CD4-positive, alpha-beta T cell (primary cell): ENCODE measurements around the gene ABCC4. TPM values are rescaled to one million over a fixed set of nuclear protein-coding genes. Genes with fewer than 3 reads are reported as not detected.

Source experiments
- ATAC-seq: fragments of 200-7000 bp; cut with Tn5 transposase; one replicate; pipeline ENCODE4 v1.10.0; 2022; ENCODE audit warnings: mild to moderate bottlenecking; ENCODE audit not compliant: poor library complexity
- CTCF ChIA-PET: fragments of 350-600 bp; sonication (Branson Sonifier 250); formaldehyde crosslinking; loops from one replicate; lab custom pipeline; 2021; ENCODE audit warnings: antibody characterized with exemption, inconsistent platforms; lab: Charles Lee
- POLR2A ChIA-PET: fragments of 350-600 bp; sonication (Branson Sonifier 250); formaldehyde crosslinking; loops from one replicate; lab custom pipeline; 2021; ENCODE audit warnings: antibody characterized with exemption, inconsistent platforms; lab: Charles Lee
- DNase-seq, 14 experiments: peaks; one replicate each; pipeline ENCODE4 v3.0.0-alpha.2; 2013 to 2020; ENCODE audit warnings: mixed read lengths in 2 of 14
- H3K27ac ChIP-seq, 2 donors: one replicate each; pipeline versions ENCODE4 v1.5.1 to v1.7.0; 2013; ENCODE audit warnings: low read length in 2 of 2, low read depth in 1 of 2, mild to moderate bottlenecking in 1 of 2
- H3K27me3 ChIP-seq, 2 experiments: 1 replicate in 1 of 2; 2 replicates in 1 of 2; pipeline versions ENCODE4 v1.6.1 to v1.7.0; 2013; ENCODE audit warnings: low read length in 2 of 2, control low read depth in 1 of 2, mild to moderate bottlenecking in 1 of 2, moderate library complexity in 1 of 2; ENCODE audit not compliant: insufficient read depth in 2 of 2, control insufficient read depth in 1 of 2
- H3K36me3 ChIP-seq: one replicate; pipeline ENCODE4 v1.6.1; 2013; ENCODE audit warnings: low read length, control low read depth; ENCODE audit not compliant: insufficient read depth
- H3K4me1 ChIP-seq: one replicate; pipeline ENCODE4 v1.6.1; 2013; ENCODE audit warnings: low read length, control low read depth; ENCODE audit not compliant: insufficient read depth
- H3K4me3 ChIP-seq: one replicate; pipeline ENCODE4 v1.5.1; 2013; ENCODE audit warnings: mild to moderate bottlenecking, low read length, moderate library complexity
- H3K9me3 ChIP-seq, 2 experiments: 1 replicate in 1 of 2; 2 replicates in 1 of 2; pipeline versions ENCODE4 v1.6.1 to v1.7.0; 2013; ENCODE audit warnings: low read length in 2 of 2, mild to moderate bottlenecking in 2 of 2, control low read depth in 1 of 2, moderate library complexity in 1 of 2; ENCODE audit not compliant: control insufficient read depth in 1 of 2, insufficient read depth in 1 of 2
- H3K27ac Mint-ChIP-seq: one replicate; pipeline ENCODE4 v1.8.0; 2020; ENCODE audit warnings: mixed read lengths
- H3K27me3 Mint-ChIP-seq: one replicate; pipeline ENCODE4 v1.8.0; 2021; ENCODE audit warnings: mixed read lengths
- H3K36me3 Mint-ChIP-seq: one replicate; pipeline ENCODE4 v1.8.0; 2021; ENCODE audit warnings: low read depth, mixed read lengths
- H3K4me1 Mint-ChIP-seq: one replicate; pipeline ENCODE4 v1.8.0; 2021; ENCODE audit warnings: low read depth, mixed read lengths
- H3K4me3 Mint-ChIP-seq: one replicate; pipeline ENCODE4 v1.8.0; 2020; ENCODE audit warnings: mild to moderate bottlenecking, mixed read lengths
- H3K9me3 Mint-ChIP-seq: one replicate; pipeline ENCODE4 v1.8.0; 2020; ENCODE audit warnings: mixed read lengths
- CTCF ChIP-seq: fragments of 200-600 bp; IDR thresholded peaks from one replicate; pipeline ENCODE4 v1.8.0; 2022; ENCODE audit warnings: antibody characterized with exemption, mild to moderate bottlenecking
- intact Hi-C, 2 experiments: fragments of 100-400 bp; cut with DNase I in 1 of 2; cut with micrococcal nuclease in 1 of 2; formaldehyde crosslinking; loops; one replicate each; pipeline versions ENCODE4 v1.15.1 to v1.9.0; 2023 to 2025; cut with DNase I, micrococcal nuclease
- total RNA-seq, 174 experiments: library from RNA in 2 of 174; stranded (reverse) in 2 of 174; gene quantifications; one replicate each; pipeline ENCODE4 v1.2.3 and lab custom pipeline; 2021 to 2026

ABCC4 gene
- total RNA-seq, 2 experiments from 2014 or later: 4.0 to 4.4 TPM

- ATAC-seq: no peak
- H3K9me3 Mint-ChIP-seq: no peaks in the 10 kb centered on the region
- H3K27me3 ChIP-seq: no peaks in the 10 kb centered on the region
- intact Hi-C loops: no loop called here
- H3K27ac Mint-ChIP-seq: no peak overlapping the region
- no peak for TF ChIP-seq CTCF
- H3K27me3 Mint-ChIP-seq: no peaks in the 10 kb centered on the region
- no peak overlapping the region for H3K27ac ChIP-seq
- H3K4me3 ChIP-seq: no peak overlapping the region
- ChIA-PET POLR2A (no interaction called here), CTCF (no interaction called here)
- DNase-seq: no peak
- no peaks in the 10 kb centered on the region for H3K4me1 Mint-ChIP-seq
- no peaks in the 10 kb centered on the region for H3K4me1 ChIP-seq
- H3K36me3 ChIP-seq: peaks cover 3% of the 10 kb centered on the region
- H3K4me3 Mint-ChIP-seq: no peak overlapping the region
- peaks cover 53% of the 10 kb centered on the region for H3K36me3 Mint-ChIP-seq
- peaks cover 0 to 7% of the 10 kb centered on the region in 2 experiments for H3K9me3 ChIP-seq
These were observed 37.0 kb downstream of the ABCC4 start for GRCh38 chr13:95264225-95264624.

- peaks cover 0 to 7% of the 10 kb centered on the region in 2 experiments for H3K9me3 ChIP-seq
- intact Hi-C loops: no loop called here
- ATAC-seq: no peak
- no peak for DNase-seq
- H3K36me3 ChIP-seq: peaks cover 3% of the 10 kb centered on the region
- H3K27ac Mint-ChIP-seq: no peak overlapping the region
- H3K4me3 ChIP-seq: no peak overlapping the region
- H3K27me3 ChIP-seq: no peaks in the 10 kb centered on the region
- no peaks in the 10 kb centered on the region for H3K4me1 ChIP-seq
- peaks cover 43% of the 10 kb centered on the region for H3K36me3 Mint-ChIP-seq
- TF ChIP-seq CTCF: no peak
- no peaks in the 10 kb centered on the region for H3K9me3 Mint-ChIP-seq
- no peak overlapping the region for H3K27ac ChIP-seq
- H3K27me3 Mint-ChIP-seq: no peaks in the 10 kb centered on the region
- H3K4me1 Mint-ChIP-seq: no peaks in the 10 kb centered on the region
- H3K4me3 Mint-ChIP-seq: no peak overlapping the region
- ChIA-PET CTCF (no interaction called here), POLR2A (no interaction called here)
These were observed 38.3 kb downstream of the ABCC4 start for GRCh38 chr13:95262837-95263384.

DNA sequence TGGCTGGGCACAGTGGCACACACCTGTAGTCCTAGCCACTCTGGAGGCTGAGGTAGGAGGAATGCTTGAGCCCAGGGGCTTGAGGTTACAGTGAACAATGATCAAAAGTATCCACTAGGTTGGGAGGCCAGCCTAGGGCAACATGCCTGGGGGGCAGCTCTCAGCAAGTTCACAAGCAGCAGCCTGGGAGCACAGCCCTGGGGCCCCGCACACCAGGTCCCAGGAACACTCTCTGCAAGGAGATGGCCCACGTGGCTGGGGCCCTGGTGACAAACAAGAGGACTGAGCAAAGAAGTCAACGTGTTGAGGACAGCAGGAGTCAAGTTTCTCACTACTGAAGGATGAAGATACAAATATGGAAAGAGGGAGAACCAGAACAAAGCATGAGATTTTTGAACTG is 39.3 kb downstream of the ABCC4 start:
- ATAC-seq (no peak), DNase-seq (no peak)
- no peak overlapping the region for H3K27ac ChIP-seq
- ChIA-PET POLR2A (no interaction called here), CTCF (no interaction called here)
- Mint-ChIP-seq H3K36me3 (peaks cover 37% of the 10 kb centered on the region), H3K9me3 (no peaks in the 10 kb centered on the region), H3K4me3 (no peak overlapping the region), H3K27me3 (no peaks in the 10 kb centered on the region), H3K27ac (no peak overlapping the region), H3K4me1 (no peaks in the 10 kb centered on the region)
- H3K9me3 ChIP-seq: peaks cover 0 to 7% of the 10 kb centered on the region in 2 experiments
- no peak for TF ChIP-seq CTCF
- intact Hi-C loops: no loop called here
- no peaks in the 10 kb centered on the region for H3K4me1 ChIP-seq
- H3K4me3 ChIP-seq: no peak overlapping the region
- no peaks in the 10 kb centered on the region for H3K36me3 ChIP-seq
- H3K27me3 ChIP-seq: no peaks in the 10 kb centered on the region
